NCI-H146 treated with DMSO at 0.1 percent for 48 hours (cell line): ENCODE data around the gene RETREG3.

Source experiments
- DNase-seq: peaks from one replicate; lab custom pipeline; 2025; ENCODE audit not compliant: unreplicated experiment; lab: John Stamatoyannopoulos, UW

The RETREG3 gene

GRCh38 chr17:42613699-42614295, 4.6 kb upstream of the RETREG3 start:
- no peak for DNase-seq

- DNase-seq, result no peak
Measured at GRCh38 chr17:42612013-42612412, 2.8 kb upstream of the RETREG3 start.

GRCh38 chr17:42609814-42610801, 934 bp upstream of the RETREG3 start:
- peak; percentile 35 for DNase-seq

- DNase-seq, result peak; percentile 0
Measured at GRCh38 chr17:42608305-42609181, 631 bp downstream of the RETREG3 start.

GRCh38 chr17:42607769-42608168, 1.4 kb downstream of the RETREG3 start:
- no peak for DNase-seq

GRCh38 chr17:42603318-42603717, 5.9 kb downstream of the RETREG3 start:
- DNase-seq, result no peak

GRCh38 chr17:42598905-42599304, 10.3 kb downstream of the RETREG3 start:
- no peak for DNase-seq

- no peak for DNase-seq
Measured at GRCh38 chr17:42596386-42596785, 12.8 kb downstream of the RETREG3 start.

- DNase-seq, result no peak
Measured at GRCh38 chr17:42591411-42591810, 17.8 kb downstream of the RETREG3 start.

- no peak for DNase-seq
Measured at GRCh38 chr17:42590886-42591285, 18.3 kb downstream of the RETREG3 start.

- DNase-seq, result no peak
Measured at GRCh38 chr17:42586514-42587230, 22.5 kb downstream of the RETREG3 start.

- no peak for DNase-seq
Measured at GRCh38 chr17:42585353-42585752, 23.8 kb downstream of the RETREG3 start.

- no peak for DNase-seq
Measured at GRCh38 chr17:42584880-42585279, 24.3 kb downstream of the RETREG3 start.

GRCh38 chr17:42581744-42582270, 27.4 kb downstream of the RETREG3 start:
- DNase-seq, result no peak

- DNase-seq, result no peak
Measured at GRCh38 chr17:42579794-42580551, 29.2 kb downstream of the RETREG3 start.

GRCh38 chr17:42578282-42578869, 30.8 kb downstream of the RETREG3 start:
- DNase-seq, result peak; percentile 68

GRCh38 chr17:42577532-42578281, 31.5 kb downstream of the RETREG3 start, which contains the start of gene PSMC3IP:
Gene PSMC3IP (minus strand): TSS chr17:42577729. CDS start chr17:42577686, 43 bp downstream.
- DNase-seq, result peak; percentile 85

GRCh38 chr17:42577140-42577531, 32.0 kb downstream of the RETREG3 start:
- no peak for DNase-seq
